CD4-positive, alpha-beta T cell treated with Interleukin-10 for 1 hour (primary cell): ENCODE results near the gene PTCD1.

ENCODE experiments used
- DNase-seq: peaks from one replicate; pipeline ENCODE4 v3.0.0-alpha.2; 2020

The PTCD1 gene

DNA sequence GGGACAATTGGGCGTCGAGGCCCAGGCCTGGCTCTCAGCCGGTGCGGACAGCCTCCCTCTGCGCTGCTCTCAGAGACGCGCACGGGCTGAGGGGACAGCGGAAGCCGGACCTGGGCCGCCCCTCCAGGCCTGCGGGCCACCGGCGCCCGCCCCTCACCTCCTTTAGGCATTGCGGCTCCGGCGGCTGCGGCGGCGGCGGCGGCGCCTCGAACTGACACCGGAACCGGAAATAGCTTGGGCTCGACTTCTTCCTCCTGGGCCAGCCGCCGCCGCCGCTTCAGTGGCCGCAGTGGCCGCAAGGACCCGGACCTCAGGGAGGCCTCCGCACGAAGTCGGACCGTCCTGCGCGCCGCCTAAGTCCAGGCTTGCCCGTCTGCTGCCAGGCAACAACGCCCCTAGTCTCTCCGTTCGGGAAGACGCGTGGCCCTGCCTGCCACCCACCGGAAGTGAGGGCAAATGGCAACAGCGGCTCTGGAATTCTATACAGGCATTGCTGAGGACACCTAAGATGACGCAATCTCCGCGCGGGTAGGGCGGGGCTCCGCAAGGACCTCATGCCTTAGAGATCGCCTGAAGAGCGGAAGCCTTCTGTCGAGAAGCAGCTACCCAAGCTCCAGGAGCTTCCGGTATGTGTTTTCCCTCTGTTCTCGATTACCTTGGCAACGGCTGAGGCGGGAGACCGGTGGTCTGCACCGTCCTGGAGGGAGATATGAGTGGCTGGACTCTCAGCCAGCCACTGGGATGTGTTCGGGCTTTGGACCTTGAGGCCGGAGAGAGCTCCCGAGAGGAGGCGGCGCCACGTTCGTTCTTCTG is 30.0 kb downstream of the PTCD1 start, which contains the start of the genes BUD31 and PDAP1:
Gene BUD31 (plus strand): TSS at position 591 of the 813 bp plus-strand sequence. CDS start 2,124 bp downstream, outside the sequence.
Gene PDAP1 (minus strand): TSS at position 219 of the 813 bp plus-strand sequence. CDS start 49 bp downstream, at position 170.
- peak; percentile 98 for DNase-seq

DNA sequence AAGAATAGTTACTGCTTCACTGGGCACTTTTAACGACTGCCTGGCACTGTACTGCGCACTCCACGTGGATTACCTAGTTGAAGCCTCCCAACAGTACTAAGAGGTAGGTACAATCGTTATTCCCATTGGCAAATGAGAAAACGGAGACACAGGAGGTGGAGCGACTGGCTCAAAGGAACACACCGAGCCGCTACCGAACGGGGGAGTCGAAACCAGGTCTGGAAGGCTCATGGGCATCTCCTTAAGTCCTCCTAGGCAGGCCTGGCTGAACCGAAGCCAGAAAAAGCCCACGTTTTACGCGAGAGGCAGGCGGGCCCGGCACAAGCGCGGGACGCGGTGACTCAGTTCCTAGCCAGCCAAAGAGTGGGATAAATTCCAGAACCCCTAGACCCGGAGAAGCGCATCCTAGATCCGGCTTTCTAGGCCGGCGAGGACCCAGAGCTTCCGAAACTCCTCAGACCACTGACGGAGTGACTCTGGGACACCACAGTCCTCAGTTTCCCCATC is 30.7 kb downstream of the PTCD1 start:
- peak; percentile 34 for DNase-seq

DNA sequence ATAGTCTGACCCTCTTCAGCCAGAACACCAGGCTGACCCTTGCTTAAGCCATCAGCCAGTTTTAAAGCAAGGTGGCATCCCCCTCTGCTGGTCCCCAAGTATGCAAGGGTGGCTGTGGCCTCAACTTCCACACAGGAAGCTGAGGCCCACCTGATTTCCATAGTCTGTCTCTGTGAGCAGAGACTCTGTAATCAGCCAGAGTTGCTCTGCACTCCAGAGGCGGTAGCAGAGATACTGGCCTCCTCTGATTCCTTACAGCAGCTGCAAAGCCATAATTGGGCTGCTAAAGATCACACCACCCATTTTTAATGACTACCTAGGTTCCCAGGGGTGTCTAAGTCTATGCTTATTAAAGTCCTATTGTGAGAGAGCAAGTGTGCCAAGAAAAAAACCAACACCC is 32.0 kb downstream of the PTCD1 start:
- DNase-seq = no peak

DNA sequence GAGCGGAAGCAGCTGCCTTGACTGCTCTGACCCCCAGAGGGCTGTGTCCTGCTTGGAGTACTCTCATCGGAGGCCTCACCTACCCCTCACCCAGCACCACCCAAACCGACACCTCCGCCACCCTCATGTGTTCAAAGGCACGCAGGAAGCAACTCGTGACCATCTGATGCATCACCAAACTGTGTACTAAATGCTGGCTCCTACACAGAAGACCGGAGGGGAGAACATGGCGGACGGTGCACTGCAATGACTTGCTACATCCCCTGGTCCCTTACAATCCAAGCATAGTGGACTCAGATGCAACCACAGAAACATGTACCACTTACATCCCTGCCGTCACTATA is 33.6 kb downstream of the PTCD1 start:
- DNase-seq = no peak

DNA sequence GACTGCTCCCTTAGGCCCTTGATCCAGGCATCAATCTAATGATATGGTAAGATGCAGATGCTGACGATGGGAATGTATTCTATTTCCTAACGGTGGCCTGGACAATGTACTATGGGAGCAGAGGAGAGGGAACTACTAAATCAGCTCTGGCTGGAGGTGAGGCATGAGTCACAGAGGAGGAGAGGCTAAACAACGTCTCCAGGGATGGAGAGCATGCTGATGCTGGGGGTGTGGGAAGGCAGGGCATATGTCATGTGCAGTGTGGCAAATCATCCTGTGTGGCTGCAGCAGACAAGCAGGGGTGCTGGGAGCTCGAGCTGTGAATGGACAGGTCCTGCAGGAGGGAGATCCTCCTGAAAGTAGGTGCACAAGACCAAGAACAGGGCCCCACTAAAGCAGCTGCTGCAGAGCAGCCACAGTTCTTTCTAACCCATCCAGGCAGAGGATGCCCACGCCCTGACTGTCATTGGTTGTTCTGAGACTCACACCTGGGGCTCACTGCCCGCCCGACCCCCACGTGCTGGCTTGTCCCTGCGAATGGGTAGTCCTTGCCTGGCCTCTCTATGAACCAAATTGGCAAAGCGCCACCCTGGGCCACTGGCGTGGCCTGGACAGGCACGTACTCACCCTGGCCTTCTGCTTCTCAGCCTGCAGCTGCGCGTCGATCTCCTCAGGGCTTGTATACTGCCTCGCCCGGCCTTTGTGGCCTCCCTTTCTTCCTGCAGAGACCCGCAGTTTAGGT is 34.2 kb downstream of the PTCD1 start:
- DNase-seq = no peak

DNA sequence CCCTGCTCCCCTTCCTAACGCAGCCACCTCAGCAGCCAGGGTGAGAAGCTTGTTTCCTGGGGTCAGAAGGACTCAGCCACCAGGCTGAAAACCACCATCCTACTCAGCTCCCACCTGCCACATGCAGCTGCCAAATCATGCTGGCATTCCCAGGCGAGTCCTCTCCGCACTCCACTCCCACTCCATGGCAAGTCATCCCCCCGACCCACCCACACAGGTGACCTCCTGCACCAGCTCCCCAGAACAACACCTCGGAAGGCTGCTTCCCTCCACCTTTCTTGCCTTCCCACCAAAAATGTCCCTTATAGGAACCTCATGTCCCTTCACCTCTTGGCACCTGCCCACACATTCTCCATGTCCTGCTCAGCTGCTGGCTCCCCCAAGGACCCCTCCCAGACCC is 34.8 kb downstream of the PTCD1 start:
- no peak for DNase-seq

DNA sequence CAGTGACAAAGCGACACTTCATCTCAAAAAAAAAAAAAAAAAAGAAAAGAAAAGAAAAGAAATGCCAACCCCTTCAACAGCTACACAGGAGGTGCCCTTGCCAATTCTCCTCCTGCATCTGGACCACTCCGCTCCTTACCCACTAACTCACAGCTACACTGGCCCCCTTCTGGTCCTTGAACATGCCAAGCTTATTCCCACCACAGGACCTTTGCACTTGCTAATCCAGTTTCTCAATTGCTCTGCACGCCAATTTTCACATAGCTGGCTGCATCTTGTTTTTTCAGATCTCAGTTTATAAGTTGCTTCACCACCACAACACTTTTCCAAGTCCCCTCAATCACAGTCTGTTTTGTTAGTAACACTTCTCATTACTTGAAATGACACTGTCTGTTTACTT is 35.7 kb downstream of the PTCD1 start:
- no peak for DNase-seq

DNA sequence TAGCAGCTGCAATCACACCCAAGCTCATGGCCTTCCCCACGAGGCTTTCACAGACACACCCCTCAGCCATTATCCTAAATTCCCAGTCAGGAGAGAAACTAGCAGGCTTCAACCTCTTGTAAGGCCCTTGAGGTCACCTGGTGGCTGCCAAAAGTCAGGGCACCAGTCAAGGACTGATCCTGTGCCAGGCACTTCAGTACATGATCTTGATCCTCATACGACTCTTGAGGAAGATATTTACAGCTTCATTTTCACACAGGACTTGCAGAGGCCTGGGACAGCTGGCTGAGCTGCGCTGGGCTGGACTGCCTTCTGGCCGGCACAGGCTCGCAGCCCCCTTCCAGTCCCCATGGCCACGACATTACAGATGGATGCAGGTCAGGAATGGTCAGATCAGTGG is 39.0 kb downstream of the PTCD1 start:
- DNase-seq = no peak

DNA sequence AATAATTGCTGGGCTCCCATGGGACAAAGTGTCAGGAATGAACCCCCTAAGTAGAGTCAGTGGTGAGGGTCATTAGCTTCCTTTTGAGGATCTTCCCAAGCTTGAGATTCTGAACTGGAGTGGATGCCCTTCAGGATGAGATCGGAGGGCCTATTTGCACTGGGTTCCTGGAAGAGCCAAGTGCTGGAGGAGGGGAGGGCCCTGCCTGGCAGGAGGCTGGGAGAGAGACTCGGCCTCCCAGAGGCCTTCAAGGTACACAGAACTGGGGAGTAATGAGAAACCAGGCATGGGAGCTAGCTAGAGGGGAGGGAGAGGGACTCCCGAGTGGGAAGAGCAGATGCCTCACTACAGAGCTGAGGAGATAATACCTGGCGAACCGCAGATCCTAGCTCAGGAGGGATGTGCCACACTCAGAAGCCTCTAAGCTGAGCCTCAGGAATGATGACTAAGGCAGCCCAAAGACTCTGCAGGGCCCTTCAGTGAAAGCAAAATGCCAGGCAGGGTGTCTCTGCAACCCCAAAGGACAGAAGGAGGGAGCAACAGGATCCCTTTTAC is 39.6 kb downstream of the PTCD1 start:
- no peak for DNase-seq

DNA sequence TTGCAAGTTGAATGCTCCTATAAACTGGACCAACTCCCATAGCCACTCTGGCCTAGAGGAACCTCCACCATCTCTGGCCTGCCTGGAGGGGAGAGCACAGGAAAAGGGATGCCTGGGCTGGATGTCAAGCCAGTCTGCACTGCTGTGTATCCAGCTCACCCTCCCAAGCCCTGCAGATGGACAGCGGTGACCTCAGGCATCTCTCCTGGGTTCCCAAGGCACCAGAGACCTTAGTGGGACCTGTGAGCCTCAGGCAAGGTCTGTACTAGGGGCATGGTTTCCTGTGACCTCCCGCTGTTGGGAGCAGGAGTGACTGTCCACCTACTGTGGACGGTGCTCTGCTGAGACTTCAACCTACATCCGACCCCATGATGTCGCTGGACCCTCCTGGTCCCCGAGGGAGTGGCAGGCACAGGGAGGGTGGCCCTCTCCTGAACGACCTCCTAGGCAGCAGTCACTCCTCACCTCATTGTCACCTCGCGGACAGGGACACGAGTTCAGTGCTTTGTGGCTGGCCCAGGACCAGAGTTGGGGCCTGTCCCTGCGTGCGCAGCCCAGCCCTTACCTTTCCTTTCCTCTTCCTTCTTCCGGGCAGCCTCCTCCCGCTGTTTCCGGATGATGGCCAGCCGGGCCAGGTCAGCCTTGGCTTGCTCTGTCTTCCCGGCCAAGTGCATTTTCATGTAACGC is 41.2 kb downstream of the PTCD1 start:
- DNase-seq = no peak

DNA sequence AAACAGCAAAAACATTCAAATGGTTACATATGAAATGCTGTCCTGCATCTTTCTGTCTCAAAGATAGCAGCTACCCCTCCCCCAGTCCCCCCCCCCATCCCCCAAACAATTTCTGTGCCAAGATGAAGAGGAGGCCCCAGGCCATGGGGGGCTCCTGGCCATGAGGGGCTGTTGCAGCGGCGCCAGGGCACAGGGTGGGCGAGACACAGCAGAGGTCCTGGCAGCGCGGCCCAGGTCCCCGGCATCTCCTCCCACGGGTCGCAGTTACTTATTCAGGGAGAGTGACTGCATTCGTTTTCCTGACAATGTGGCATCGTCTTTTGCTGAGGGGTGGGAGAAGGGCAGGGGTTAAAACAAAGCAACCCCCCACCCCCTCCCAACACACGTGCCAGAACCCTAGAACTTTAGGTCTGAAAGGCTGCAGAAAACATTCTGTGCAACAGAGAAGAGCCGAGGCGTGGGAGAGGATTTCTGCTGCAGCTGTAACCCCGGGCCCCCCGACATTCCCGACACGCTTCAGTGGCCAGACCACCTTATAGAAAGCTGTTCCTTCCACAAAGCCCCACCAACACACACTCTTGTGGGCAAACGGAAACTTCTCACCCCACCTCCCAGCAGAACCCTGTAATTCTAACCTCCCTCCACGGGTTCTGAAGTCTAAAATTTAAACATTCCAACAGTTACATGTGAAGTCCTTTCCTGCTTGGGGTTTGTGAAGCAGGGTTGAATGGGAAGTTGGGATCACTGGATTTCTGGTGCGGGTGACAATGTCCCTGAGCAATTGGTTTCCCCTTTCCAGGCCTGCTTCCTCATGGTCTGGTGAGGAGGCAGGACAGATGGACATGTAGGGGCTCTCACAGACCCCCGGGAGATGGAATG is 41.9 kb downstream of the PTCD1 start:
- no peak for DNase-seq

DNA sequence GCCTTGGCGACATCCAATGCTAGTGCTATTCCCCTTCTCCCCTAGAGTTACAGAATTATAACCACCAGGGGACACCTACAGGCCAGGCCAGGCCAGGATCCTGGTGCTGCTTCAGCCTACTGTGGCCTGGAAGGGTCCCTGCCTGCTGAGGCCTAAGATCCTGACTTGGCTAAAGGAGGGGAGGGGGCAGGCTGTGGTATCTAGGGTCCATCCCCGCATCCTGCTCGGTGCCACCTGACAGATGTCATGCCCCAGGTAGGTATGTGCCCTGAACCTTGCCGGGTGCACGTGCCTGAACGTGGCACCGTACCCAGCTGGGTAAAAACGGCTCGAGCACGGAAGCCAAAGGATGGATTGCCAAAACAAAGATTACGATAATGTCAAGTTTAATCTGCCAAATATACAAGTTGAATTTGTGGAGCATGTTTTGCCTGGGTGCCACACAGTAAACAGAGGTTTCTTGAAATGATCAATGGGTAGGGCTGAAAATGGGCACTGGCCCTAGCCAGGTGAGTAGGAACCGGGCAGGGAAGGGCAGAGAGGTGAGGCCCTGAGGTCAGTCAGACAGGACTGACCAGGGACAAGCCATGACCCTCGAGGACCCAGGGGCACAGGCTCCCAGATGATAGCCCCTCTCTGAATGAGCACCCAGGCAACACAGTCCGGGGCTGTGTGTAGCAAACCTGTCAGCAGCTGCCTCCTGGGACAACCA is 42.8 kb downstream of the PTCD1 start:
- no peak for DNase-seq

DNA sequence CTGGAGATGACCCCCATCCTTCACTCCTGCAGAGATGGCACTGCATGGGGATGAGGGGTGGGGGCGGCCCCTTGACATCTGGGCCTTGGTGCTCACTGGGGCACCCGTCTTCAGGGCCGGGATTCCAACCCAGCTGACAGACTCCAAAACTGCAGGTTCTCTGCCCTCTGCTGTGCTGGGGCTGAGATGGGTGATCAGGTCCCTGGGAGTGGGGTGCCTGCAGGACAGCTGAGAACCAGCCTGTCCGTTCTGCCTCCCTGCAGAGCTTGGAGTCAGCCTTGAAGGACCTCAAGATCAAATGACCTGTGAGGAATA is 44.5 kb downstream of the PTCD1 start:
- DNase-seq = no peak

DNA sequence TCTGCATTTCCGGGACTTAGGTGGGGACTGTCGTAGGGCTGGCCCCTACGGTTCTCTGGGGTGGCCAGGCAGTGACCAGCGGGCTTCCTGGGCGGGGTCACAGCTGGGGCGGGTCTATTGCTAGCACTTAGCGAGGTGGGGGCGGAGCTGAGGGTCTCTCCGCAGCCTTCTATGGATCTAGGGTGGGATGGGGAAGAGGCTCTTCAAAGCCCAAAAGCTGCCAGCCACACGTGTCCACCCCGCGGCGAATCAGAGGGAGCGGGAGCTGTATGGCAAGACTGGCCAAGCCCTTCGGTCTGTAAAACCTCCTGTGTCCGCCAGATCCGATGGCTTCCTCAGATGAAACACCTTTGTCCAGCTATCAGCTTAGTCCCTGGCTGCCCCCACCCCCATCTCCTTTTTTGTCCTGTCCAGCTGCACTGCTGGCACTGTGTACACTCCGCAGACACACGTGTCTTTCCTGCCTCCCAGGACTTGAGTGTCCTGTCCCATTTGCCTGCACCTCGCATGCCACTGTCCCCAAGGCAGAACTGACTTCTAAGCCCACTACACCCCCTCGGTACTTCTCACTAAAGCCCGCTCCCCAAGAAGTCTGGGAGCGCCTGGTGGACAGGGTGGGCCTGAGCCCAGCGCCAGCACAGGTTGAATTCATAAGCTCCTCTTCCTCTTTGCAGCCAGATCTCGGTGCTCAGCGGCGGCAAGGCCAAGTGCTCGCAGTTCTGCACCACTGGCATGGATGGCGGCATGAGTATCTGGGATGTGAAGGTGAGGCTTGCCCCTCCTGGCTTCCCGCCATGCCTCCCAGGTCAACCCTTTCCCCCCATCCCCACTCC is 45.0 kb downstream of the PTCD1 start:
- no peak for DNase-seq

DNA sequence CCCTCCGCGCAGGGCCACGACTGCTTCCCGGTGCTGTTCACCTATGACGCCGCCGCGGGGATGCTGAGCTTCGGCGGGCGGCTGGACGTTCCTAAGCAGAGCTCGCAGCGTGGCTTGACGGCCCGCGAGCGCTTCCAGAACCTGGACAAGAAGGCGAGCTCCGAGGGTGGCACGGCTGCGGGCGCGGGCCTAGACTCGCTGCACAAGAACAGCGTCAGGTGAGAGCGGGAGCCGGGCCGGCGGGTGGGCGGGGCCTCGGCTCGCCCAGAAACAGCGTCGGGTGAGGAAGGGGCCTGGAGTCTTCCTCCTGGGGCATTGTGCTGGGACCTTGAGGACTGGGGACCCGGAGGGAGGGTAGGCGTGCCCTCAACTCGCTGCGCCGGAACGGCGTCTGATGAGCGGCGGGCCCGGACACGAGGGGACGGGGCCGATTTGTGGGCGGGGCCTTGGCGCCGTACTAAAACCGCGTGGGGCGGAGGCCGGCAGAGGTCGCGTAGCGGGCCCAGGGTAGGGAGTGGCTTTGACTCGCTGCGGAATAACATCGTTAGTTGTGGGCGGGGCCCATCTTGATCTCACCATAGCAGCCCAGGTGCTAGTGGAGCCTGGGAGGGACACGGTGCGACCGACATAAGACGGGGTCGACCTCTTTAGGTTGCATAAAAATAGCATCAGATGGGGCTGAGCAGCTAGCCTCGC is 45.8 kb downstream of the PTCD1 start:
- DNase-seq = peak; percentile 91

DNA sequence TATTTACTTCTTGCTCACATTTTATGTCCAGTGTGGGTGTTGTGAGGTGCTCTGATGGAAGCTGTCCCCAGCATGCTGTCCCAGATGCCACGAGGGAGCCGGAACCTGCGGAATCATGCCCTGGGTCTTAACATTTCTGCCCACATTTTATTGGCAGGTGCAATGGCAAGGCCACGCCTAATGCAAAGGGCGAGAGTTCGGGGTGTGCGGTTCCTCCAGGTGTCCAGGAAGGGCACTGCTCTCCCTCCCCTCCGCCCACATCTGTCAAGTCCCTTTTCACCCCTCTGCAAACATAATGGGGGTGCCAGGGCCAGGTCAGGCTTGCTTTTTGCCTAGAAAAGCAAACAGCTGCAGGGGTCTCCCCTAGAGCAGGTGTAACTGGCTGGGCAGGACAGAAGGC is 46.6 kb downstream of the PTCD1 start:
- DNase-seq = no peak

DNA sequence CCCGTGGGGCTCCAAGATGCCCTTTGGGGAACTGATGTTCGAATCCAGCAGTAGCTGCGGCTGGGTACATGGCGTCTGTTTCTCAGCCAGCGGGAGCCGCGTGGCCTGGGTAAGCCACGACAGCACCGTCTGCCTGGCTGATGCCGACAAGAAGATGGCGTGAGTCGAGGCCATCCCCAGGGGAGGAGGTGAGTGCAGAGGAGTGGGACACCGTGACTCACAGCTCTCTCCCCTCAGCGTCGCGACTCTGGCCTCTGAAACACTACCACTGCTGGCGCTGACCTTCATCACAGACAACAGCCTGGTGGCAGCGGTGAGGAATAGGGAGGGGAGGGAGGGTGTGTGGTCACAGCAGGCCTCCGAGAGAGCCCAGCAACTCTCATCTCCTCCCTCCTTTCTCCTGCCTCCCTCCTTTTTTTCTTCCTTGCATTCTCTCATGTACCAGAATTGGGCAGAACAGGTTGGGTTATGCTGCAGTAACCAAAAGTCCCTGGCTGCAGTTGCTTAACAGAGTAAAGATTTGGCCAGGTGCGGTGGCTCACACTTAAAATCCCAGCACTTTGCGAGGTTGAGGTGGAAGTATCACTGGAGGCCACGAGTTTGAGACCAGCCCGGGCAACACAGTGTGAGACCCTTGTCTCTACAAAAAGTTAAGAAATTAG is 47.5 kb downstream of the PTCD1 start:
- no peak for DNase-seq

DNA sequence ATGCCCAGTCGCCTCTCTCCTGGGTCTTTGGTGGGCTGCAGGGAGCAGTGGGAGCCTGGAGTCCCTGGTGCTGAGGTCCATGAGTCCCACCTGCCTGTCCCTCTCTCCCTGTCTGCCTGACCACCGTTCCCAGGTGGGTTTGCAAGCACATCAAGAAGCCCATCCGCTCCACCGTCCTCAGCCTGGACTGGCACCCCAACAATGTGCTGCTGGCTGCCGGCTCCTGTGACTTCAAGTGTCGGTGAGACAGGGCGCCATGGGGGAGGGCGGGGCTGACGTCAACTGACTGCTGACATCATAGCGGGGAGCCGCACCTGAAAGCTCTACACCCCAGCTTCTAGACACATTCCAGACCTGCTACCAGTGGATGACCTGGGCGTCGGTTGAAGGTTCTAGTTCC is 48.8 kb downstream of the PTCD1 start:
- no peak for DNase-seq

DNA sequence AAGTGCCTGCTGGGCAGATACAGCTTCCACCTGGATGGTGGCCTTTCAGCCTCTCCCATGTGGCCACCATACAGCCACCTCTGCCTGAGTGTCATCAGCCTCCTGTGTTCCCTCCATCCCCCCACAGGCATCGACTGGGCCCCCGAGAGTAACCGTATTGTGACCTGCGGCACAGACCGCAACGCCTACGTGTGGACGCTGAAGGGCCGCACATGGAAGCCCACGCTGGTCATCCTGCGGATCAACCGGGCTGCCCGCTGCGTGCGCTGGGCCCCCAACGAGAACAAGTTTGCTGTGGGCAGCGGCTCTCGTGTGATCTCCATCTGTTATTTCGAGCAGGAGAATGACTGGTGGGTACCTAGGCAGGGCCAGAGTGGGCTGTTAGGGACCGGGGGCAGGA is 50.7 kb downstream of the PTCD1 start:
- no peak for DNase-seq
